Spleen (tissue), 11 donors: ENCODE measurements around the gene APBB2. TPM values are rescaled to one million over a fixed set of nuclear protein-coding genes. Genes with fewer than 3 reads are reported as not detected.
A peak's percentile ranks its signal among the peaks of the same experiment; 100 is the strongest.

Source experiments
- DNase-seq: peaks from one replicate; pipeline ENCODE4 v3.0.0-alpha.2; 2020
- H3K27ac ChIP-seq, 8 donors: fragments of 200-600 bp; sonication (generic) in 7 of 8; 1 replicate in 4 of 8; 2 replicates in 4 of 8; pipeline versions ENCODE4 v1.5.0 to v1.8.0; 2016 to 2021; ENCODE audit warnings: inconsistent platforms in 4 of 8, mild to moderate bottlenecking in 4 of 8, moderate library complexity in 1 of 8
- H3K27me3 ChIP-seq, 7 donors: fragments of 200-600 bp; sonication (generic) in 6 of 7; replicated peaks in 1 of 7; 1 replicate in 4 of 7; 2 replicates in 3 of 7; pipeline versions ENCODE4 v1.5.0 to v1.8.0; 2016 to 2021; ENCODE audit warnings: inconsistent platforms in 3 of 7, mild to moderate bottlenecking in 1 of 7
- H3K36me3 ChIP-seq, 6 donors: fragments of 200-600 bp; sonication (generic) in 5 of 6; 1 replicate in 4 of 6; 2 replicates in 2 of 6; pipeline versions ENCODE4 v1.5.0 to v1.8.0; 2016 to 2021; ENCODE audit warnings: inconsistent platforms in 2 of 6
- H3K4me1 ChIP-seq, 6 donors: fragments of 200-600 bp; sonication (generic) in 5 of 6; 1 replicate in 3 of 6; 2 replicates in 3 of 6; pipeline versions ENCODE4 v1.5.0 to v1.8.0; 2016 to 2021; ENCODE audit warnings: inconsistent platforms in 3 of 6
- H3K4me3 ChIP-seq, 8 donors: fragments of 200-600 bp; sonication (generic) in 7 of 8; 1 replicate in 4 of 8; 2 replicates in 4 of 8; pipeline versions ENCODE4 v1.5.0 to v1.8.0; 2016 to 2021; ENCODE audit warnings: inconsistent platforms in 4 of 8, mild to moderate bottlenecking in 4 of 8, moderate library complexity in 2 of 8
- H3K9me3 ChIP-seq, 8 donors: fragments of 200-600 bp; sonication (generic) in 7 of 8; 1 replicate in 4 of 8; 2 replicates in 4 of 8; pipeline versions ENCODE4 v1.5.0 to v1.8.0; 2016 to 2021; ENCODE audit warnings: inconsistent platforms in 4 of 8
- POLR2A ChIP-seq, 3 donors: fragments of 450-650 bp; IDR thresholded peaks; one replicate each; pipeline ENCODE4 v1.5.1; 2017; ENCODE audit warnings: antibody characterized with exemption in 3 of 3, mild to moderate bottlenecking in 1 of 3
- POLR2AphosphoS5 ChIP-seq, 3 donors: sonication (generic); formaldehyde crosslinking; IDR thresholded peaks; one replicate each; pipeline ENCODE4 v1.5.1; 2017; ENCODE audit warnings: antibody characterized with exemption in 3 of 3
- WGBS, 5 donors: extraction: QIAGEN DNeasy Blood & Tissue Kit in 3 of 5; methylation state at CpG; one replicate each; pipeline versions ENCODE4 v1.1.5 to v1.1.7; 2013 to 2018; 5-methylcytosine and 5-hydroxymethylcytosine counted together
- intact Hi-C: fragments of 100-400 bp; cut with DNase I; formaldehyde crosslinking; loops from one replicate; pipeline ENCODE4 v1.15.0; 2023; ENCODE audit warnings: low total_unique reads
- polyA plus RNA-seq, 3 donors: library from polyadenylated mRNA; stranded (reverse); fragments of 200-250 nt; gene quantifications; one replicate each; pipeline ENCODE4 v1.2.1, GENCODE V29; 2013
- total RNA-seq, 7 donors: library from RNA; depleted of rRNA in 3 of 7; stranded (reverse); fragments of >200 nt in 3 of 7; fragmentation: NEBNext Ultra II Directional in 4 of 7; extraction: Animal tissue kit (Norgen Biotek cat#: 25700) in 4 of 7; gene quantifications; one replicate each; pipeline versions ENCODE4 v1.1.0 to v1.2.1, GENCODE V29; 2016 to 2021
- TF ChIP-seq, protein P1 (sequence below), 11 experiments: fragments of 200-600 bp in 7 of 11; fragments of 450-650 bp in 4 of 11; sonication (generic) in 4 of 11; IDR thresholded peaks in 8 of 11; conservative IDR thresholded peaks in 3 of 11; 1 replicate in 7 of 11; 2 replicates in 4 of 11; pipeline versions ENCODE4 v1.4.0 to v1.8.0; 2016 to 2021; ENCODE audit warnings: antibody characterized with exemption in 11 of 11, inconsistent platforms in 4 of 11, mild to moderate bottlenecking in 1 of 11
- donor health status: healthy with polysubstance abuse.
- donor health status: DM: no; HTN: no; CAD: no; lungs with moderate emphysema.
- donor health status: DM: no; HTN: no; CAD: no.
- donor health status: Bipolar disorder and iron deficiency.
- donor health status: healthy.
- donor health status: DM: no; HTN: no; CAD: no.
- donor health status: DM: yes; HTN: yes; CAD: no.

The APBB2 gene
- total and polyA plus RNA-seq, 10 donors, result 4.0 to 115 (median 76.7) TPM

DNA sequence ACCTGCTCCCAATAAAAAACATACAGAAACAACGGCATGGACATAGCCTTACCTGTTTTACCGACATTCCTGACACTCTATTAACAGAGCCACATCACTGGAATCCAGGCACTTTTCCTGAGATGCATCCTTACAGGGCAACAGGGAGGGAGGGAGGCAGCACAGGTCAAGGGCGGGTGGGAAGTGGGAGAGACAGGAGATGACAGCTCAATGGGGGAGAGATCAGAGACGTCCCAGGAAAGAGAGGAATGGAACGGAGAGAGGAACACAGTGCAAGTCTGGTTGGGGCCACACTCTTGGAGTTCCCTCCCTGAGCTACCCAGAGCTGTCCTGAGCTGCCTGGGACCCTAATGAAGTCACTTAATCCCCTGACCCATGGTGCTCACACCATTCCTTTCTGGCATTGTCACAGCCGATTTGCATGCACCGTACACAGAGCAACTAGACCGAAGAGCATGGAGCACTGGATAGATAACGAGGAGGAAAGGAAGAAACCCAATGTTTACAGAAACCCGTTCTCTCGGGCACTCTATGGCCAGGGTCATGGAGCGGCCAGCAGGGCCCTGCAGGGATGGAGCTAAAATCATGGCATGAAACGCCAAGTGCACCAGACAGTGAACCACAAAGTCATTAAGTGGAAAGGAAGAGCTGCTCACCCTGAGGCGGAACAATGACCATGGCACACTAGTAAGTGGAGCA lies 371.5 kb downstream of the APBB2 start:
- Histone ChIP-seq H3K27me3 (no peaks in the 10 kb centered on the region), H3K4me3 (no peak overlapping the region), H3K4me1 (peaks cover 0 to 46% (median 17%) of the 10 kb centered on the region in 6 donors), H3K27ac (no peak overlapping the region), H3K36me3 (no peaks in the 10 kb centered on the region), H3K9me3 (no peaks in the 10 kb centered on the region)
- TF ChIP-seq POLR2AphosphoS5 (IDR thresholded peaks at IDR 0.05), result no peak
- TF ChIP-seq, protein P1, sequence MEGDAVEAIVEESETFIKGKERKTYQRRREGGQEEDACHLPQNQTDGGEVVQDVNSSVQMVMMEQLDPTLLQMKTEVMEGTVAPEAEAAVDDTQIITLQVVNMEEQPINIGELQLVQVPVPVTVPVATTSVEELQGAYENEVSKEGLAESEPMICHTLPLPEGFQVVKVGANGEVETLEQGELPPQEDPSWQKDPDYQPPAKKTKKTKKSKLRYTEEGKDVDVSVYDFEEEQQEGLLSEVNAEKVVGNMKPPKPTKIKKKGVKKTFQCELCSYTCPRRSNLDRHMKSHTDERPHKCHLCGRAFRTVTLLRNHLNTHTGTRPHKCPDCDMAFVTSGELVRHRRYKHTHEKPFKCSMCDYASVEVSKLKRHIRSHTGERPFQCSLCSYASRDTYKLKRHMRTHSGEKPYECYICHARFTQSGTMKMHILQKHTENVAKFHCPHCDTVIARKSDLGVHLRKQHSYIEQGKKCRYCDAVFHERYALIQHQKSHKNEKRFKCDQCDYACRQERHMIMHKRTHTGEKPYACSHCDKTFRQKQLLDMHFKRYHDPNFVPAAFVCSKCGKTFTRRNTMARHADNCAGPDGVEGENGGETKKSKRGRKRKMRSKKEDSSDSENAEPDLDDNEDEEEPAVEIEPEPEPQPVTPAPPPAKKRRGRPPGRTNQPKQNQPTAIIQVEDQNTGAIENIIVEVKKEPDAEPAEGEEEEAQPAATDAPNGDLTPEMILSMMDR (IDR thresholded peaks at IDR 0.05 in 8 of 11, conservative IDR thresholded peaks at IDR 0.05 in 3 of 11), result no peak
- no peak for TF ChIP-seq POLR2A (IDR thresholded peaks at IDR 0.05)
- WGBS, 5 donors, result 71 to 80% (median 73%) methylated on average over 13 to 14 of the region's 14 CpGs
- intact Hi-C loops, result no loop called here
- no peak for DNase-seq

DNA sequence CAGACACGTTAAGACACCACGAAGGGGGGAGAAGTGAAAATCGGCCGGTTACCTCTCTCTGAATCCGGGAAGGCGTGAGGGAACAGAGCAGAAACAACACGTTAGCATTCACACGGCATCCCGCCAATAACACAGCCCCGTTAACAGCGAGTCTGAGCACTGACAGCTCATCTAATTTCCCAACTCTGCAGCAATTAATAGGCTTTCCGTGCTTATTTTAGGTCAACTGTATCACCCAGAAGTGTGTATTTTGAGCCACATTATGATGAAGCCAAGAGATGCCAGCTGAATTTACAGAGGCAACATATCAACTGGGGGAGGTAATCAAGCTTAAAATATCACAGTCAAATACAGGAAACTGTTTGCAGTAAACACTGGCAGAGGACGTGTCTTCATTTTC lies 372.0 kb downstream of the APBB2 start:
- Histone ChIP-seq H3K27me3 (no peaks in the 10 kb centered on the region), H3K9me3 (no peaks in the 10 kb centered on the region), H3K36me3 (peaks cover 0 to under 1% (median 0%) of the 10 kb centered on the region in 6 donors), H3K4me3 (no peak overlapping the region), H3K4me1 (peaks cover 0 to 46% (median 17%) of the 10 kb centered on the region in 6 donors), H3K27ac (no peak overlapping the region)
- TF ChIP-seq POLR2AphosphoS5 (IDR thresholded peaks at IDR 0.05) (no peak), POLR2A (IDR thresholded peaks at IDR 0.05) (no peak)
- TF ChIP-seq, protein P1 (IDR thresholded peaks at IDR 0.05 in 8 of 11, conservative IDR thresholded peaks at IDR 0.05 in 3 of 11), result no peak
- no peak for DNase-seq
- intact Hi-C loops, result no loop called here
- WGBS, 5 donors, result 78 to 87% (median 85%) methylated on average over 13 of the region's 13 CpGs

DNA sequence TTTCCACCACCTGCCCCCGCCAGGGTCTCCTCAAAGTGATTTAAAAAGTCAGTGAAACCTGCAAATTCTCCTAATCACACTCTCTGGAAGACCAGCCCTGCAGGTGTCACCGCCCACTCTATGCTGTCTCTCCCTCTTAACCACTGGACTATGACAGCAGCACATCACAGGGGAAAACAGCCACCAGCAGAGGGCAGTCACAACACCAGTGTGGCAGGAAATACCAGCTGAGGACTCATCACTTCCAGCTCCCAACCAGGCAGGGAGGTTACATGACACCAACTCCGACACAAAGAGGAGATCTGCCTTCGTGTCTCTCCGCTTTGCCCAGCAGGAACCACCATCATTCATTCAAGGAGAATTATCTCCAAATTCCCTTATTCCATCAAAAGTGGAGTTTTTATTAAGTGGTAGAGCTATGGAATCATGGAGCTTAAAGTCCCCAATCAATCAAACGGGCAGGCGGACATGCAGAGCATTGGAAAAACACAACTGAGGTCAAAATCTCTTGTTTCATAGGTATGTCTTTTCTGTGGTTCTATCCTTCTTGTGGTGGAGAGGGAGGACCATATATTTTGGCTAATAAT lies 373.3 kb downstream of the APBB2 start:
- Histone ChIP-seq H3K4me3 (no peak overlapping the region), H3K27ac (peak overlapping the region in 3 of 8 donors; percentile 25 to 40 (median 36)), H3K36me3 (peaks cover 0 to 5% (median 0%) of the 10 kb centered on the region in 6 donors), H3K9me3 (no peaks in the 10 kb centered on the region), H3K4me1 (peaks cover 0 to 46% (median 17%) of the 10 kb centered on the region in 6 donors), H3K27me3 (no peaks in the 10 kb centered on the region)
- intact Hi-C loops, result no loop called here
- DNase-seq, result peak; percentile 90
- 69 to 76% (median 75%) methylated on average over 7 of the region's 7 CpGs for WGBS, 5 donors
- no peak for TF ChIP-seq POLR2A (IDR thresholded peaks at IDR 0.05)
- TF ChIP-seq POLR2AphosphoS5 (IDR thresholded peaks at IDR 0.05), result peak in 1 of 3 donors; percentile 26
- TF ChIP-seq, protein P1 (IDR thresholded peaks at IDR 0.05 in 8 of 11, conservative IDR thresholded peaks at IDR 0.05 in 3 of 11), result peak; percentile 44 to 84 (median 70)
